Measurements from ENCODE around the gene PSMD11.

DNA sequence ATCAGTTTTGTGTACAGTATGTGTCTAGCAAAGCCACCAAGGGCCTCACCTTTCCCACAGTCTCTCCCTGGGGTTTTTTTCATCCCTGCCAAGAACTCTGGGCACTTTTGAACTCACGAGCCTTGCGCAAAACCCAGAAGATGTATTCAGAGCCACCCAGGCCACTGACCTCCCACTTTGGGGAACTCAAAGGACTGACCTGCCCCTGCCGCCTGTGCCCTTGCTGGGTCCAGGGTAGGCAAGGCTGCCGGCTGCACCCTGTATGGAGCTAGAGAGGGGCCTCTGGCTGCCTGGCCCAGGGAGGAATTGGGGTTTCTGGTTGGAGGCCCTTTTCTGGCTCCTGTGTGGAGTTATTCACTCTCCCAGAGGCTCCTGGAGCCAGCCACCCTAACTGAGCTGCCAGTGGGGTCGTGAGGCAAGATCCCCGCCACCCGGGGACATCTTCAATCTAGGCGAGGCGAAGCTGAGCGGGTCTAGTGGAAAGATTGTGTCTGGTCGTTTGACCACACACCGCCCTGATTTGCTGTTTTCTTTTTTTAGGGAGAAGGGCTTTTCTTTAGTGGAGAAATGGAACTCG is 44.4 kb downstream of the PSMD11 start:
- TF ChIP-seq, protein P1, sequence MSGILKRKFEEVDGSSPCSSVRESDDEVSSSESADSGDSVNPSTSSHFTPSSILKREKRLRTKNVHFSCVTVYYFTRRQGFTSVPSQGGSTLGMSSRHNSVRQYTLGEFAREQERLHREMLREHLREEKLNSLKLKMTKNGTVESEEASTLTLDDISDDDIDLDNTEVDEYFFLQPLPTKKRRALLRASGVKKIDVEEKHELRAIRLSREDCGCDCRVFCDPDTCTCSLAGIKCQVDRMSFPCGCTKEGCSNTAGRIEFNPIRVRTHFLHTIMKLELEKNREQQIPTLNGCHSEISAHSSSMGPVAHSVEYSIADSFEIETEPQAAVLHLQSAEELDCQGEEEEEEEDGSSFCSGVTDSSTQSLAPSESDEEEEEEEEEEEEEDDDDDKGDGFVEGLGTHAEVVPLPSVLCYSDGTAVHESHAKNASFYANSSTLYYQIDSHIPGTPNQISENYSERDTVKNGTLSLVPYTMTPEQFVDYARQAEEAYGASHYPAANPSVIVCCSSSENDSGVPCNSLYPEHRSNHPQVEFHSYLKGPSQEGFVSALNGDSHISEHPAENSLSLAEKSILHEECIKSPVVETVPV (CRISPR knock-in tag; IDR thresholded peaks at IDR 0.05) = no peak
- TF ChIP-seq RARB (CRISPR knock-in tag; IDR thresholded peaks at IDR 0.05) = no peak
- TF ChIP-seq, protein P2, sequence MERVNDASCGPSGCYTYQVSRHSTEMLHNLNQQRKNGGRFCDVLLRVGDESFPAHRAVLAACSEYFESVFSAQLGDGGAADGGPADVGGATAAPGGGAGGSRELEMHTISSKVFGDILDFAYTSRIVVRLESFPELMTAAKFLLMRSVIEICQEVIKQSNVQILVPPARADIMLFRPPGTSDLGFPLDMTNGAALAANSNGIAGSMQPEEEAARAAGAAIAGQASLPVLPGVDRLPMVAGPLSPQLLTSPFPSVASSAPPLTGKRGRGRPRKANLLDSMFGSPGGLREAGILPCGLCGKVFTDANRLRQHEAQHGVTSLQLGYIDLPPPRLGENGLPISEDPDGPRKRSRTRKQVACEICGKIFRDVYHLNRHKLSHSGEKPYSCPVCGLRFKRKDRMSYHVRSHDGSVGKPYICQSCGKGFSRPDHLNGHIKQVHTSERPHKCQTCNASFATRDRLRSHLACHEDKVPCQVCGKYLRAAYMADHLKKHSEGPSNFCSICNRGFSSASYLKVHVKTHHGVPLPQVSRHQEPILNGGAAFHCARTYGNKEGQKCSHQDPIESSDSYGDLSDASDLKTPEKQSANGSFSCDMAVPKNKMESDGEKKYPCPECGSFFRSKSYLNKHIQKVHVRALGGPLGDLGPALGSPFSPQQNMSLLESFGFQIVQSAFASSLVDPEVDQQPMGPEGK (CRISPR knock-in tag; IDR thresholded peaks at IDR 0.05; ENCODE audit: borderline replicate concordance) = no peak
- no peak for TF ChIP-seq ZFP3 (CRISPR knock-in tag; IDR thresholded peaks at IDR 0.05)
- no peak for TF ChIP-seq OSR1 (CRISPR knock-in tag; IDR thresholded peaks at IDR 0.05)
- TF ChIP-seq CSDC2 (CRISPR knock-in tag; IDR thresholded peaks at IDR 0.05) = no peak
- TF ChIP-seq ARNTL (CRISPR knock-in tag; IDR thresholded peaks at IDR 0.05; ENCODE audit: borderline replicate concordance, low read depth) = no peak
